Mesothelial cell of epicardium (in vitro differentiated cells): ENCODE measurements around the gene TTR. TPM values are rescaled to one million over a fixed set of nuclear protein-coding genes. Genes with fewer than 3 reads are reported as not detected.

Experiments
- DNase-seq, 2 experiments: peaks; one replicate each; pipeline ENCODE4 v3.0.0; 2021; ENCODE audit warnings: low spot score in 2 of 2; ENCODE audit not compliant: unreplicated experiment in 2 of 2
- H3K27ac Mint-ChIP-seq: 2 replicates; pipeline ENCODE4 v1.8.0; 2021; ENCODE audit warnings: mixed read lengths
- H3K27me3 Mint-ChIP-seq: 2 replicates; pipeline ENCODE4 v1.8.0; 2021; ENCODE audit warnings: low read depth, mixed read lengths
- H3K36me3 Mint-ChIP-seq: 2 replicates; pipeline ENCODE4 v1.8.0; 2021; ENCODE audit warnings: mixed read lengths
- H3K4me1 Mint-ChIP-seq: 2 replicates; pipeline ENCODE4 v1.8.0; 2021; ENCODE audit warnings: mixed read lengths
- H3K4me3 Mint-ChIP-seq: 2 replicates; pipeline ENCODE4 v1.8.0; 2021; ENCODE audit warnings: mild to moderate bottlenecking, moderate library complexity, mixed read lengths
- H3K9me3 Mint-ChIP-seq: 2 replicates; pipeline ENCODE4 v1.8.0; 2021; ENCODE audit warnings: mixed read lengths
- CTCF ChIP-seq: fragments of 200-600 bp; sonication (generic); IDR thresholded peaks from one replicate; pipeline ENCODE4 v1.5.0; 2021; ENCODE audit warnings: antibody characterized with exemption; ENCODE audit not compliant: unreplicated experiment
- total RNA-seq: library from RNA; stranded (reverse); gene quantifications from 3 replicates; pipeline ENCODE4 v1.2.1, GENCODE V29; 2021

Gene TTR
- total RNA-seq, 1 donor from 2014 or later, result not detected

GRCh38 chr18:31565345-31565744, 26.3 kb upstream of the TTR start:
- Mint-ChIP-seq H3K4me3 (no peak overlapping the region), H3K36me3 (no peaks in the 10 kb centered on the region), H3K27ac (no peak overlapping the region), H3K4me1 (peaks cover 17% of the 10 kb centered on the region), H3K27me3 (no peaks in the 10 kb centered on the region), H3K9me3 (no peaks in the 10 kb centered on the region)
- DNase-seq, result no peak
- TF ChIP-seq CTCF, result no peak

GRCh38 chr18:31565782-31566512, 25.7 kb upstream of the TTR start:
- no peaks in the 10 kb centered on the region for H3K9me3 Mint-ChIP-seq
- no peak for TF ChIP-seq CTCF
- no peaks in the 10 kb centered on the region for H3K27me3 Mint-ChIP-seq
- DNase-seq, result no peak
- H3K27ac Mint-ChIP-seq, result no peak overlapping the region
- no peaks in the 10 kb centered on the region for H3K36me3 Mint-ChIP-seq
- no peak overlapping the region for H3K4me3 Mint-ChIP-seq
- peaks cover 12% of the 10 kb centered on the region for H3K4me1 Mint-ChIP-seq

- Mint-ChIP-seq H3K27me3 (no peaks in the 10 kb centered on the region), H3K27ac (no peak overlapping the region), H3K36me3 (no peaks in the 10 kb centered on the region), H3K4me3 (no peak overlapping the region), H3K9me3 (no peaks in the 10 kb centered on the region), H3K4me1 (peaks cover 8% of the 10 kb centered on the region)
- no peak for DNase-seq
- TF ChIP-seq CTCF, result no peak
Measured at GRCh38 chr18:31566576-31567306, 24.9 kb upstream of the TTR start.

GRCh38 chr18:31572368-31572767, 19.3 kb upstream of the TTR start:
- Mint-ChIP-seq H3K27me3 (no peaks in the 10 kb centered on the region), H3K4me3 (no peak overlapping the region), H3K36me3 (no peaks in the 10 kb centered on the region), H3K27ac (no peak overlapping the region), H3K4me1 (no peaks in the 10 kb centered on the region), H3K9me3 (no peaks in the 10 kb centered on the region)
- no peak for DNase-seq
- TF ChIP-seq CTCF, result no peak

- no peak for DNase-seq
- TF ChIP-seq CTCF, result no peak
- Mint-ChIP-seq H3K9me3 (no peaks in the 10 kb centered on the region), H3K27ac (no peak overlapping the region), H3K4me1 (no peaks in the 10 kb centered on the region), H3K36me3 (no peaks in the 10 kb centered on the region), H3K27me3 (no peaks in the 10 kb centered on the region), H3K4me3 (no peak overlapping the region)
Measured at GRCh38 chr18:31573051-31573450, 18.6 kb upstream of the TTR start.
